Embryonic facial prominence (tissue), 1 donor: Measurements from ENCODE around the gene CMTR2.

ENCODE experiments used
- DNase-seq: peaks from one replicate; pipeline ENCODE4 v3.0.0-alpha.2; 2016; ENCODE audit errors: extremely low spot score

CMTR2 gene

GRCh38 chr16:71276589-71277334, 12.4 kb downstream of the CMTR2 start:
- DNase-seq = no peak

DNA sequence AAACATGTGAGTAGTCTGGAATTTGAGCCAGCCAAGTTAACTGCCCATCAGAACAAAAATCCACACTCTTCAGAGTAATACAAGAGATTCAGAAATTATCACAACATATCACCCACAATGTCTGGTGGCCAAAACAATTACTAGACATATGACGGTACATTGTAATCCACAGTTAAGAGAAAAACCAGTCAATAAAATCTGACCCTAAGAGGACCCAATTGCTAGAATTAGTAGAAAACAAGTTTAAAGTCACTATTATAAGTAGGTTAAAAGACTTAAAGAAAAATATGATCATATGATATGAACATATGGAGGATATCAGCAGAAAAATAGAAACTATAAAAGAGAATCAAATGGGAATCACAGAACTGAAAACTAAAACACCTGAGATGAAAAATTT, 15.8 kb downstream of the CMTR2 start:
- no peak for DNase-seq

- DNase-seq = no peak
These were observed 24.9 kb downstream of the CMTR2 start for GRCh38 chr16:71264299-71264698.

- no peak for DNase-seq
These were observed 25.6 kb downstream of the CMTR2 start for GRCh38 chr16:71263582-71263981.

GRCh38 chr16:71262391-71262790, 26.8 kb downstream of the CMTR2 start:
- no peak for DNase-seq

DNA sequence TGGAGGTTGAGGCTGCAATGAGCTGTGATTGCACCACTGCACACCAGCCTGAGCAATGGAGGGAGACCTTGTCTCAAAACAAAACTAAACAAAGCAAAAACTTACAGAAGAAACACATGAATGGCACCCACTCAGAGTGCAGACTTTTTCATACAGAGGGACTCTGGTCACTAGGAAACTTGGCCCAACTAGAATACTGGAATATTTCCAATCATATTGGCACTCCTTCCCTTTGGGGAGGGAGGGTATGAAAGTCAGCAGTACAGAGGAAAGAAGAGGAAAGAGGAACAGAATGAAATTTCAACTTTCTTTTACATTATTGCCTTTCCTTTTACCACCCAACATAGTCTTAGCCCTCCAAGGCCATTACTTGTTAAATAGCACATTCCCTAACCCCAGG, 28.2 kb downstream of the CMTR2 start:
- DNase-seq = no peak

DNA sequence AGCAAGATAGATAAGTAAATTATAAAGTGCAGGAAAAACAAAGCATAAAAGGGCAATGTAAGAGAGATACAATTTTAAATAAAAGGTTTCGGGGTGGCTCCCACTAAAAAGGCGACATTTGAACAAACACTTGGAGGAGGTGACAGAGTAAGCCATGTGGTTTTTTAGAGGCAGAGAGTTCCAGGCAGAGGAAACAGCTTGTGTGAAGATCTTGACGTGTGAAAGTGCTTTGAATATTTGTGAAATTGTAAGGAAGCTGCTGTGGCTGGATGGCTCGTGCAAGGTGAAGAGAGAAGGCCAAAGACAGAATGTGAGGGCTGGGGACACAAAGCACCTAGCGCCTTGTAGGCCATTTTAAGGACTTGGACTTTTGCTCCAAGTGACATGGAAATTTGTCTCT, 30.1 kb downstream of the CMTR2 start:
- DNase-seq = no peak

DNA sequence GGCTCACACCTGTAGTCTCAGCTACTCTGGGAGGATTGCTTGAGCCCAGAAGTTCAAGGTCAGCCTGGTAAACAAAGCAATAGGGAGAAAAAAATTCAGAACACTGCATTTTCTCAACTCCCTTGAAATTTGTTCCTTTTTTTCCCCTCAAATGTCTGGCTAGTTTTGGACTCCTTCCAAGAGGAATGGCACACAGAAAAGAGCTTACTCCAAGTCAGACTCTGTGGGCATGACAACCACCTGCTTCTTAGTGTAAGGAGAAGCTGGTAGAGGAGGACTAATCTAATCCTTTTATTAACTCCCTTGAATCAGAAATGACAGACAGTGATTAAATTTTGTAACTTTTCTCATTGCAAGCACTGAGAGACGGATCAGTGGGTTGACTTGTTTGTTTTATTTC, 30.8 kb downstream of the CMTR2 start:
- no peak for DNase-seq

DNA sequence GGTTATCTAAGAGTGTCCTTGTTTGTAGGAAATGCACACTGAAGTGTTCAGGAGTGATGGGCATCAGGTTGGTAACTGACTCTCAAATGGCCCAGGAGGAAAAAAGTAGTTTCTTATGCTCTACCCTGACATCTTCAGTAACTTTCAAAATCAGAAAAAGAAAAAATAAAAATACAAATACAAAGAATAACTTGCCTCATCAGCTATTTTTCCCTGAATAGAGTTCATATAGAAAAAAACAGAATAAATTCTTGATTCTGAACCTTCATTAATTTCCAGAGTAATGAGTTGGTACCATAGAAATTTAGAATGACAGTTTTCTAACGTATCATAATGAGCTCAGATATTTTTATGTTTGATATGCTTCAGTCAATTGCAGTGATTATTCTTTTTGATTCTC, 31.4 kb downstream of the CMTR2 start:
- no peak for DNase-seq

- DNase-seq = no peak
These were observed 33.5 kb downstream of the CMTR2 start for GRCh38 chr16:71255721-71256120.

GRCh38 chr16:71254832-71255525, 34.2 kb downstream of the CMTR2 start:
- DNase-seq = no peak

DNA sequence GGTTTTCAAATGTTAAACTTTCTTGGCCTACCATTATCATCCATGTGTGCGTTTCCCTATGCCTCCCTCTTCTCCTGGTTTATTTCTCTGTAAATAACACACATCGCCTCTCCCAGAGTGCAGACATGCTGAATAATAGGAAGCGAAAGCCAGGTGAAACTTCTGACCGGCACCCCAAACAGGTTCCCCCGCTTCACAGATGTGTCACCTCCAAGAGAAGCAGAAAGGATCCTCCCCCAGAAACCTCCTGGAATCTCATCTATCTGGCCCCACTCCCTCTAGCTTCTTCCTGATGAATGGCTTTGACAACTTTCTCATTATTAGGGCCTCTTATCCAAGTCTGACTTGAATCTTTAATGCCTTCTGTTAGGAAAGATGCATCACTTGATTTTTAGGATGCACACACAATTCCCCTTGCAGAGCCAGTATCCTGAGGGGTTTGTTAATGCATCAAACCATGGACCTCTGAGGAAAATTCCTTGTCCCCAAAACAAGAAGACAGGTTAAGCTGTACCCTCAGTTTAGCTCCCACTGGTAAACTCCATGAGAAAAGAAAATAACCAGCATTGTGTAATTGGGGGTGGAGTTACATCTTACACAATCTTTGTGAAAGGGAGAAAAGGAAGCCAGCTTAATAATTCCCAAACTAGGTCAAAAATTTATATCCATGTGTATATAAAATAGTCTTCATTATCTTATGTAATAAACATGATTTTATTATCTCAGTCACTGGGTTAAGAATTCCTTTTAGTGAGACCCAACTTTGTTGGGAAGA, 38.6 kb downstream of the CMTR2 start:
- no peak for DNase-seq

DNA sequence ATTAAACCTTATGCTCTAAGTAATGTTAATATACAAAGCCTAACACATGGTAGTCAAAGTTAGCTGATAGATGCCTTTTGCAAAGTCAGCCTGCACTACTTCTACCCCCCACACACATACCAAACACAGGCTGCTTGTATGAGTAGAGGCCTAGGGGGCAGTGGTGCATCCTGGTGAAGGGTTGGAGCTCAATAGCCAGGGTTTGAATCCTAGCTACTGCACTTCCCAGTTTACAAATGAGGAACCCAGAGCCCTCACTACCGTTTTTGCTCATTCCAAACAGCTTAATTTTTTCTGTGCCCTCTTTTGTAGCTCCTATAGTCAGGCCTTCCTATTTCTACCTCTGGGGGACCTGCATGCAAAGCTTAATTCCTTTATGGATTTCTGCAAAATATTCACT, 39.8 kb downstream of the CMTR2 start:
- DNase-seq = no peak

DNA sequence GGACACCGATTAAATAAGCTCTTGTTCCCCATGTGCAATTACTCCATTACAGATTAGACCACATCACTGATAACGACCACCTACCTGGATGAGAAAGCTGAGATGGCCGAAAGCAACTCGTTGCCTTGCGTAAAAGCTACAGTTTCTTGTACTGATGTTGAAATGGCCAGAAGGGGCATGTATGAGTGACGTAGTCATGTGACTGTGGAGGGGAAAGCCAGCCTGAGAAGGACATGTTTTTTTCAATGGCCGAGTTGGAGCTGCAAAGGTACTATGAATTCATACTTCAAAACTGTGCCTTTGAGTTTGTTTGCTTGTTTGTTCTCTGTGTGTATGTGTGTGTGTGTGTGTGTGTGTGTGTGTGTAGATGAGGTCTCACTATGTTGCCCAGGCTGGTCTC, 41.7 kb downstream of the CMTR2 start:
- DNase-seq = no peak

DNA sequence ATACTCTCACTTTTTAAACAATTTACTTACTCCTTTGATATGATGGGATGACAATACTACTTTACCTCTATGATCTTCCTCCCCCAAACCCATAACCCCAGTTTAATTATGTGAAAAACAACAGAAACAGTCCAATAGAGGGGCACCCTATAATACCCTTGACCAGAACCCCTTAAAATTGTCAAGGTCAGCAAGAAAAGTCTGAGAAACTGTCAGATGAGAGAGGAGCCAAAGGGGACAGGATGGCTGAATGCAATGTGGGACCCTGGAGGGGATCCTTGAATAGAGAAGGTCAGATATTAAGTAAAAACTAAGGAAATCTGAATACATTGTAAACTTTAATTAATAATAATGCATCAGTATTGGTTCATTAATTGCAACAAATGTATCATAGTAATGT, 42.9 kb downstream of the CMTR2 start:
- no peak for DNase-seq

- no peak for DNase-seq
These were observed 44.7 kb downstream of the CMTR2 start for GRCh38 chr16:71244521-71244920.

DNA sequence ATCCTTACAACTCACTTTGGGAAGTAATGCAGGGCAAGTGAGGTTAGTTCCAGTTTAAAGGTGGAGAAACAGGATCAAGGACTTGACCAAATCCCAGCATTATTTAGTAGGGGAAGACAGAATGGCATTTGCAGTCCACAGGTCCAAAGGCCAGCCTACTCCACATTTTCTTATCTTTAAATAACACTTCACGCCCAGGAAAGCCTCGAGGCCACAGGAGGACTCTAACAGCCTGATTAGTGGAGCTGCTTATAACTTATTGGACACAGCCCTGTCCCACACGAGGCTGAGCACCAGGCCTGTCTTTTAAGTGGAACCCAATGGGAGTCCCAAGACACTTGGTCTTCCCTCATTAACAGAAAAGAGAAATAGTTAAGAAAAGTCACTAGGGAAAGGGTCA, 46.6 kb downstream of the CMTR2 start:
- DNase-seq = no peak

- DNase-seq = no peak
These were observed 47.2 kb downstream of the CMTR2 start for GRCh38 chr16:71242036-71242435.
